Measurements from ENCODE around the gene FBXL4.

The FBXL4 gene

DNA sequence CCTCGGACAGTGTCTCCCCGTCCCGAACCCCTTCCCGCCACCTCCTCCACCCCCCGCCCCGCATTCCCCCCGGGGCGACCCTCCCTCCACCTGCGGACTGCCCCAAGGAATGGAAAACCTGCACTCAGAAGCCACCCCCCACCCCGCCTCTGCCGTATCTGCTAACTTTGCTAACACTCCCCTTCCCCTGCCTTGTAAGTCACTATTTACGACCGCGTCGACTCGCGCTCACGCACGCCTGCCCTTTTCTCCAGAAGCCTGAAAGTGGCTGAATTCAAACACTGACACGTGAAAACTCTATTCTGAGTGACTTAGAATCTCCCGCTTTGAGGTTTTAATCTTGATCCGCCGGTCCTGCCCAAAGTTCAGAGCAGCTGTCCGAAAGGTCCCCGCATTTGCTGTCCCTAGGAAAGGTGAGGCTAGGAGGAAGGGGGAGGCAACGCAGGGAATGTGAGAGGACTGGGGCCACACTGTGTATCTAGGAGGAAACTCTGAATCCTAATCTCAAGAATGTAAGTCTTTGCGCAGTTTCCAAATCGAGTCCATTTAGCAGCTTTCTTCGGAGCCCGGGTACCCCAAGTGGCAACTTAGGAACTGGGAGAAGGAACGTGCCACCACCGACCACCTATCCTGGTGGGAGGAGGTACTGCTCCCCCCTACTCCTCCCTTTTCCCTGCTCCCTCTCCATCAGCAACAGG, 122.7 kb downstream of the FBXL4 start:
- no peak for DNase-seq (ENCODE audit: low spot score)

DNA sequence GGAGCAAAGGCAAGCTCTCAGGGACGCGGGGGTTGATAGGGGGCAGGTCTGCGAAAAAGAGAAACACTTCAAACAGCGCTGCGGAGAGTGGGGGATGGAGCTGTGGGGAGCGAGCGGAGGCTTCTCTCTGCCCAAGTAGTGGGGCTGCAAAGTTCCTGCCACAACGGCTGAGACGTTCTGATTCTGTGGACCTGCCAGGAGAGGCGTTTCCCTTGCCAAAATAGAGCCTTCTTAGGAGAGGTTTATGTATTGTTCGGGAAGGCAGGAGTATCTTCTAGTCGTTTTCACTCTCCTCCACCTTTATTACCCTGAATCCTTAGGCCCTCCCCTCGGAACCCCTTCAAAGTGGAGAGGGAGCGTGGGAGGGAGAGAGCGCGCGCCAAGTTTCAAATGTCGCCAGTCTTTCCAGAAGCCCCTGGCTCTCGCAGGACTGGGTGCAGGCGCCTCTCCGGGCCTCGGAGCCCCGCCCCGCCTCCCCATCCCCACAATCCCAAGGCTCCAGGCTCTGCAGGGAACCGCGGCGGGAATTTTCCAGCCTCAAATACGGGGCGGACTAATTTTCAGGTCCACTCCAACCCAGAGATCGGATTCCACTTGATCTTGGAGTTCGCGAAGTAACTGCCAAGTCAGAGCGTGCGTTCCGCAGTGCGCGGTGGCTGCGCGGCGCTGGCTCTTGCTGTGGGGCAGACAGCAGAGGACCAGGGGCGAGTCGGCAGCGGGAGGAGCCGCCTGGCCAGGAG, 123.4 kb downstream of the FBXL4 start:
- DNase-seq (ENCODE audit: low spot score), result no peak

GRCh38 chr6:98823428-98824161, 124.2 kb downstream of the FBXL4 start:
- DNase-seq (ENCODE audit: low spot score), result no peak

- no peak for DNase-seq (ENCODE audit: low spot score)
These were observed 125.9 kb downstream of the FBXL4 start for GRCh38 chr6:98821756-98822405.
